Middle frontal gyrus (tissue), 1 donor: ENCODE data around the gene EPG5.

ENCODE experiments used
- DNase-seq: peaks from one replicate; pipeline ENCODE4 v3.0.0-alpha.2; 2015; ENCODE audit warnings: low spot score; ENCODE audit errors: extremely low spot score

EPG5 gene

GRCh38 chr18:45916302-45916701, 50.8 kb downstream of the EPG5 start:
- DNase-seq = no peak

GRCh38 chr18:45913276-45913675, 53.9 kb downstream of the EPG5 start:
- DNase-seq = no peak

GRCh38 chr18:45910405-45911023, 56.6 kb downstream of the EPG5 start:
- DNase-seq = no peak

- DNase-seq = no peak
Measured at GRCh38 chr18:45901654-45902210, 65.4 kb downstream of the EPG5 start.

GRCh38 chr18:45900623-45901022, 66.5 kb downstream of the EPG5 start:
- DNase-seq = no peak

- DNase-seq = no peak
Measured at GRCh38 chr18:45896991-45897390, 70.1 kb downstream of the EPG5 start.

GRCh38 chr18:45896452-45896851, 70.7 kb downstream of the EPG5 start:
- no peak for DNase-seq

GRCh38 chr18:45895339-45895738, 71.8 kb downstream of the EPG5 start:
- no peak for DNase-seq

GRCh38 chr18:45894818-45895217, 72.3 kb downstream of the EPG5 start:
- no peak for DNase-seq

GRCh38 chr18:45891806-45892205, 75.3 kb downstream of the EPG5 start:
- DNase-seq = no peak

- no peak for DNase-seq
Measured at GRCh38 chr18:45890606-45891005, 76.5 kb downstream of the EPG5 start.

- DNase-seq = no peak
Measured at GRCh38 chr18:45889419-45890064, 77.6 kb downstream of the EPG5 start.

- DNase-seq = no peak
Measured at GRCh38 chr18:45887585-45887984, 79.5 kb downstream of the EPG5 start.

- no peak for DNase-seq
Measured at GRCh38 chr18:45880876-45881558, 86.1 kb downstream of the EPG5 start.

GRCh38 chr18:45879681-45880655, 87.2 kb downstream of the EPG5 start:
- DNase-seq = no peak

GRCh38 chr18:45877403-45877802, 89.7 kb downstream of the EPG5 start:
- DNase-seq = no peak

- DNase-seq = no peak
Measured at GRCh38 chr18:45876161-45876560, 91.0 kb downstream of the EPG5 start.

GRCh38 chr18:45874491-45875184, 92.5 kb downstream of the EPG5 start:
- DNase-seq = no peak

GRCh38 chr18:45871431-45872084, 95.6 kb downstream of the EPG5 start:
- no peak for DNase-seq

GRCh38 chr18:45870419-45870818, 96.7 kb downstream of the EPG5 start:
- DNase-seq = no peak
